HG02571 (cell line): ENCODE measurements around the gene DGKQ.

Experiments used
- ATAC-seq: cut with Tn5 transposase; IDR thresholded peaks from one replicate; pipeline ENCODE4 v1.9.1; 2021; ENCODE audit warnings: mild to moderate bottlenecking, moderate library complexity; ENCODE audit not compliant: unreplicated experiment

The DGKQ gene

DNA sequence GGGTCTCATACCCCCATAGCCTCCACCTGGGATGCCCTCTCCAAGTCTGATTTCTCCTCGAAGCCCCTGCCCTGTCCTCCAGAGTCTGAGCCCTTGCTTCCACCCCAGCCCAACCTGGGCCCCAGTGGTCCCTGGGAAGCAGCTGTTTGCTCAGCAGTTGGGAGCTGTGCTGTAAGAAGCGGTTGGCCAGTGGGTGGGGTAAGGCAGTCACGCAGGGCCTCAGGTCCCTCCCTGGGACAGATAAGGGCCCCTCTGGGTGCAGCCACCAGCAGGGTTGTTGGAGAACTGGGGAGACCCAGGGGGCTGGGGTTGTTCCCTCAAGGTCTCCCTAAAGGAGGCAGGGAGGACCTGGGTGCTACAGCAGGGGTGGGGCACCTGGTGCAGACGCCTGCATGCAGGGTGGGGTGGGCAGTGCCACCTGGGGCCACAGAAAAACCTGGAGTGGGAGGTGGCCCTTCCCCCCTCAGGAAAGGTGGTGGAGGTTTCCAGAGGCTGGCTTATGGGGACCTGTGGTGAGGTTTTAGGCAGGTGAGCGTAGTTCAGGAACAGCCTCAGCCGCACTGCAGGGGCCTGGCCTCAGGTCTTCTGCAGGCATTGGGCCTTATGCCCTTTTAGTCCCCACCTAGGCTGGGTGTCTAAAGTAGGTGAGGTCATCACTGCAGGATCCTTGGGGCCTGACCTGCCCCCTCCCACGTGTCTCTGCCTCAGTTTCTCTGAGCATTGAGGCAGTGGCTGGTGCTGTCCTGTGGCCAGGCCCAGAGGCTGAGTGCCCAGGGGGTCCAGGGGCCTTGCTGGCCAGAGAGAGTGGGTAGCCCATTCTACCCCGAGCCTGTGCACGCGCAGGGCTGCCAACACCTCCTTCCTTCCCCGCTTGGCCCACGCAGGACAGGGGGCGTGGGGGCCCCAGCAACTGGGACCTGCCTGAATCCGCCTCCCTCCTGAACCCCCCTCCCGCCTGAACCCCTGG lies 22.9 kb upstream of the DGKQ start:
- no peak for ATAC-seq

DNA sequence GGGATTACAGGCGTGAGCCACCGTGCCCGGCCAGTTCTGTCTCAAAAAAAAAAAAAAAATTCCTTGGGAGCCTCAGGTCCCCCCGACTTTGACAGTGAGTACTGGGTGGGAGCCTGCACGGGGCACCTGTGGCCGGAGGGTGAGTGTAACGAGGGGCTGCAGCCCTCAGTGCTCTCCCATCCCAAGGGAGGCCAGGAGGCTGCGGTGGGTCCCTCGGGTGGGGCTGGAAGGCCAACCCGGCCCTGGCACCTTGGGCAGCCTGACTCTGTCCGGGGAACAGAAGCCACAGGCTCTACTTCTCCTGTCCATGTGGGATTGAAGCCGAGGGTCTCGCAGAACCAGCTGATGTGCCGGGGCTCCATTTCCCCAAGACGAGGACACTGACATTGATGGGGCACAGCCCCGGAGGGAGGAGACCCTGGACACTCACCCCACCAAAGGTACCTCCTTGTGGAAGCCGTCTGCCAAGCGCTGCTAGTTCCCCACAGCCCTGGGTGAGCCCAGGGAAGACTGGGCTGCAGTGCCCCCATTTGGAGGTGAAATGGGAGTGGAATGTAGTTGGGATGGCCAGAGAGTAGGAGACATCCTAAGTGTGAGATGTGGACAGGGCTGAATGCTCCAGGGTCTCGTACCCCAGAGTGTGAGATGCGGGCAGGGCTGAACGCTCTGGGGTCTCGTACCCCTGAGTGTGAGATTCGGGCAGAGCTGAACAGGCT lies 22.1 kb upstream of the DGKQ start:
- ATAC-seq, result no peak

DNA sequence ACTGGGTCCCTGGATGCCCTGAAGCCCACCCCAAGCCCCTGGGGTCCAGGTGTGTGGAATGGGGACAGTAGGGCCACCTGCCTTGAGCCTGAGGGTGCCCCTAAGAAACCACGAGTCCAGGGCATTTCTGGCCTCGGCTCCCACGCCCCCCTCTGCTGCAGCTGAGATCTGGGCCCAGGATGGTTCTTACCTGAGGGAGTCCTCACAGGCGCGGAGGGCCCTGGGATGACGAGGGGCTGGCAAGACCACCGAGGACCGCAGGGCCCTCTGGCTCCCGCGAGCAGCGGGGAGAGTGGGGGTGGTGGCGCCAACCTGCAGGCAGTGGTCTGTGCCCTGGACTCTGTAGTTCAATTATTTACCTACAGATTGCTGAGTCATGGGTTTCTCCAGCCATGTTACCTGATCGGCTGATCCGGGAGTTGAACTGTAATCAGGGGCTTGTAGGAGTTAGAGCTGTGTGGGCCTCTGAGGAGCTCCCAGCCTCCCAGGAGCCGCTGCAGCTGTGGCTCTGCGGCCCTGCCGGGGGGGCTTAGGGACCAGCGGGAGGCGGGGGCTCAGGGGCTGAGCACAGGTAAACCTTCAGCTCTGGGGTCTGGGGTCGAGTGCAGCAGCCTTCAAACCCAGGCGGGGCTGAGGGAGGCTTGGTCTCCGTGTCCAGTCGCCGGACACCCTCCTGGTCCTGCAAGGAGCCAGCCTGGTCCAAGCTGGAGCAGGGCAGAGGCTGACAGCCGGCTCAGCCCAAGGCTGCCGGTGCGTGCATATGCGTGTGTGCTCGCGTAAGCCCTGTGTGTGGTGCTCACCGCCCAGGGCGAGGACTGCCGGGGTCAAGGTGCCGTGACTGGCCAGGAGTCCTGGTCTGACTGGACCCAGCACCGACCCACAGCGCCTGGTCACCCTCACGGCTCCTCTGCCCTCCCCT lies 20.0 kb upstream of the DGKQ start, which contains the start of gene SLC26A1:
SLC26A1 (minus strand) TSS at position 294 of the 919 bp plus-strand sequence. CDS start 1,701 bp downstream, outside the sequence.
- no peak for ATAC-seq

DNA sequence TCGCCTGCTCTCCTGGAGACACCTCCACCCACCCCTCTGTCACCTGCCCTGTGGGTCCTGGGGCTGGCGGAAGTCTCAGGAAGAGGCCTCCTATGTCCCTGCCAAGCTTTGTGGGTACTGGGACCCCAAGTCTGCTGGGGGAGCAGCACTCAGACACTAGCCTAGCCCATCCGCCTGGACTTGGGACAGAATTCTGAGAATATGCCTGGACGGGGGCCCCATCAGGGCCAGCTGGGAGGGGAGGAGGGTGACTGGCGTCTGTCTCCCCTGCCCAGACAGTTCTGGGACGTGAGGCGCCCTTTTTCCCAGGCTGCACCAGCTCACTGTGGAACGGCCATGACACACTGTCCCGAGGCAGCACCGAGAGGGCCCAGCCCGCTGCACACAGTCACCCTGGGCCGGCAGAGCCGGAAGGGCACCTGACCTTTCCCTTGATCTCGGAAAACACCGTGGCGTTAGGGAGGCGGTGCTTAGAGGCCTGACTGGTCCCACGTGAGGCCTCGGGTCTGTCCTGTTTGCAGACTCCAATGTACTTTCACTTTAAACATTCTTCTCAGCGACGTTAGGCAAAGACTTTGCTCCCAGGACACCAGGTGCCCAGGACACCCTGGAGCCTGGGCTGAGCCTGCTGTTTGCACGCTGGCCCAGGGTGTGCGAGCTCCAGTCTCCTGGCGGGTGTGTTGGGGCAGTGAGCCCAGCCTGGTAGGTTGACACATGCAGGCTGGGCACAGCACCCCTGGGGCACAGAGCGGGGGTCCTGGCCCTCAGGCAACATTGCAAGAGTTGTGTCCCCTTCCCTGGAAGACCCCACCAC lies 19.1 kb upstream of the DGKQ start:
- no peak for ATAC-seq

DNA sequence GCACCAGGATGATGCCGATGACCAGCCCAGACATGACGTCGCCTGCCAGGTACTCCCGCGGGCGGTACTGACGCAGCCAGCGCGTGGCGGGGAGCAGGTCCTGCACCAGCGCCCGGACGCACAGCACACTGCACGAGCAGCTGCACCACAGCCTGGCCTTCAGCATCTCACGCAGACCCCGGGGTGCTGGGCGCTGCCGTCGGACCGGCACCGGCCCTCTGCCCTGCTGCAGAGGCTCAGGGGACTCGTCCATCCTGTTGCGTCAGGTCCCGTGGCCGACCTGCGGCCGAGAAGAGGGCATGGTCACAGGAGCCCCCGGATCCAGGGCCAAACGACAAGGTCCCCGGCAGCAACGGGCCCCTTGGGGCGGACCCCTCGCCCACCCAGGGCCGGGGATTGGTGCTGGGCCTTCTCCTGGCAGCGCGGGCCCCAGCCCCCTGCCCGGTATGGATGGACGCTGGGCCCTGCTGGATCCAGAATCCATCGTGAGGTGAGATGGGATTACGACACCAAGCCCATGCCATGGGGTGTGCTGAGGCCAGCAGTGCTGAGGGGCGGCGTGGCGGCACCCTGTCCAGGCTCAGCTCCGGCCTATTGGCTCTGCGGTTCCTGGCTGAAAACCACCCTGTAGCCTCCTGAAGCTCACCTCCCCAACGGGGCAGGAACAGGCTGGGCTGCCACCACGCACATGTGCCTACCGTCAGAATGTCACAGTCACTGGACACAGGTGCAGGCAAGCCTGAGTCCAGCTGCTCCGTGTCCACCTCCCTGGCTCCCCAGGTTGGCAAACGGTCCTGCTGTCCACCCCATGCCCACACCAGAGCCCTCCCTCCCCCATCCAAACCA lies 18.3 kb upstream of the DGKQ start:
- ATAC-seq, result no peak

DNA sequence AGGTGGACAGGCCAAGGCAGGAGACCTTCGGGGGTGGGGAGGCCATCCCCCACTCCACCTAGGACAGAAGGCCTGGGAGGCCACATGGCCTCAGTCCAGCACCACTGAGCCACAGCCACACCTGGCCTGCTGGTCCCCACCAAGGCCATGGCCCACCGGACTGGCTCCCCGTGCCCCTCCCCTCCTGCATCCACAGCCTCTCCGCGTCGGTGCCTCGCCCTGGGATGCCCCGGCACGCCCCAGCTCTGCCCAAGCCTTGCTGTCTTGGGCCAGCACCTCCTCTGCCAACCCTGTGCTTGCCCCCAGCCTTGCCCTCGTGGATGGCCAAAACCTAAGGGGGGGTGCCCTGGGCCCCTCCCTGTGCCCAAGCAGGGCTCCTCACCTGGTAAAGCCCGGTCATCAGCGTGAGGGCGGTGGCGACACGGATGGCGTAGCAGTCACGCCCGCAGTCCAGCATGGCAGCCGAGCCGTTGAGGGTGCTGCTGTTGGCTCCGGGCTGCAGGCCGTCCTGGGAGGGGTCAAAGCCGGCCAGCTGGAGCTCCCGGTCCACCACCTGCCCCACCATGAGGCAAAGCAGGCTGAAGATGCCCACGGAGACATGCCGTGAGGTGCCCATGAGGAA lies 17.5 kb upstream of the DGKQ start:
- ATAC-seq, result no peak

DNA sequence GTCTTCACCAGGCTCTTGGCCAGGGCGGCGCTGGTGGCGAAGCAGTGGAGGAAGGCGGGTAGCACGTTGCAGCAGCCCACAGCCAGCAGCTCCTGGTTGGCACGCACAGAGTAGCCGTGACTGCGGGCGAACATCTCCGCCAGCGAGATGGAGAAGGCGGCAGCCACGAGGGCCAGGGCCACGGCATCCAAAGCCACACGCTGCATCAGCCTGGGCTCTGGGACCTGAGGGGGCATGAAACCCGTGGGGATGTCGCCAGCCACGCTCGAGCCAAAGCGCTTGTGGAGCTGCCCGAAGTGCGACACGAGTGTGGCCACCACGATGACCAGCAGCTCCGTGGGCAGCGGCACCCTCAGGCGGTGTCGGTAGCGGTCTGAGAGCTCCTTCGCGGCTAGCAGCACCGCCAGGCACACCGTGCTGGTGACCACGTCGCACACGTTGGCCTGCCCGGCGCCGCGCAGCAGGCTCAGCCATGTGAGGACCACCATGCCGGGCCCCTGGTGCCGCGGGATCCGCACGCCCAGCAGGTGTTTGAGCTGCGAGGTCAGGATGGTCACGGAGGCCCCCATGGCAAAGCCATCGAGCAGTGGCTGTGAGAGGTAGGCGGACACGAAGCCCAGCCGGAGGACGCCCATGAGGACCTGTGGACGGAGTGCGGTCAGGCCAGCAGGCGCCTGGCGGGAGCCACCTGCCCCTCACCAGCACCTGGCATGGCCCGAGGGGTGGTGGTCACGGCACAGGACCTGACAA lies 16.5 kb upstream of the DGKQ start:
- no peak for ATAC-seq

DNA sequence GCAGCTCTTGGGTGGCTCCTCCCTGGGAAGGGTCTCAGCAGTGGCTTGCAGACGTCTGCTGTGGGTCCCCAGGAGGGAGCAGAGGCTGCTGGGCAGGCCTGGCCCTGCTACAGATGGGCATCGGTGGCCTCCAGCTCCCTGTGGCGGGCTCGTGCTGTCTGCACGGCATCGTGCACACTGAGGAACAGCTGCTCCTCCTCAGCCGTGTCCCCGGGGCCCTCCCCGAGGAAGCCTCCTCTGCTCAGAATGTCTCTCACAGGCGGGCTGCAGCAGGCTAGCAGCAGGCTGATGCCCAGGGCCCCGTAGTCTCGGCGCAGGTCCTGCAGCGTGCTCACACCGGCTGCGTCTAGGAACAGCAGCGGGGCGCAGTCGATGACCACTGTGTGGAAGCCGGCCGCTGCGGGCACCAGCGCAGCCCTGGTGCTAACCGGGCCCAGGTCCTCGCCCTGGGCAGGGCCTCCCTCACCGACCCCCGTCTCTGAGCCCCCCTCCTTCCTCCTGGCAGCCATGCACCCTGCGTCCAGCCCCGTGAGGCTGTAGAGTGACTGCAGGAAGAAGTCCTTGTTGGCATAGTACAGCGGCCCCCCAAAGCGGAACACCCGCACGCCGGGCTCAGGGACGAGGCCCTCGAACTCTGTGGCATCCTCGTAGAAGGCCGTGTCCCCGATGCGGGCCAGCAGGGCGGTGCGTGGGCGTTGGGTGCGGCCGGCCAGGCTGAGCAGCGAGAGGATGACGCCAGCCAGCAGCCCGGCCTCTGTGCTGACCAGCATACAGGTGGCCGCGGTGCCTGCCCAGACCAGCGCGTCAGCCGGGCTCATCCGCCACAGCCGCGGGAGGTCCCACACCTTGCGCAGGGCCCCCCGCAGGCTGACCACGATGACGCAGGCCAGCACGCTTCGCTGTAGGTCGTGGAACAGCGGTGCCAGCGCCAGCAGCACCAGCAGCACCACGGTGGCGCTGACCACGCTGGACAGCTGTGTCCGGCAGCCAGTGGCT lies 15.7 kb upstream of the DGKQ start:
- no peak for ATAC-seq

DNA sequence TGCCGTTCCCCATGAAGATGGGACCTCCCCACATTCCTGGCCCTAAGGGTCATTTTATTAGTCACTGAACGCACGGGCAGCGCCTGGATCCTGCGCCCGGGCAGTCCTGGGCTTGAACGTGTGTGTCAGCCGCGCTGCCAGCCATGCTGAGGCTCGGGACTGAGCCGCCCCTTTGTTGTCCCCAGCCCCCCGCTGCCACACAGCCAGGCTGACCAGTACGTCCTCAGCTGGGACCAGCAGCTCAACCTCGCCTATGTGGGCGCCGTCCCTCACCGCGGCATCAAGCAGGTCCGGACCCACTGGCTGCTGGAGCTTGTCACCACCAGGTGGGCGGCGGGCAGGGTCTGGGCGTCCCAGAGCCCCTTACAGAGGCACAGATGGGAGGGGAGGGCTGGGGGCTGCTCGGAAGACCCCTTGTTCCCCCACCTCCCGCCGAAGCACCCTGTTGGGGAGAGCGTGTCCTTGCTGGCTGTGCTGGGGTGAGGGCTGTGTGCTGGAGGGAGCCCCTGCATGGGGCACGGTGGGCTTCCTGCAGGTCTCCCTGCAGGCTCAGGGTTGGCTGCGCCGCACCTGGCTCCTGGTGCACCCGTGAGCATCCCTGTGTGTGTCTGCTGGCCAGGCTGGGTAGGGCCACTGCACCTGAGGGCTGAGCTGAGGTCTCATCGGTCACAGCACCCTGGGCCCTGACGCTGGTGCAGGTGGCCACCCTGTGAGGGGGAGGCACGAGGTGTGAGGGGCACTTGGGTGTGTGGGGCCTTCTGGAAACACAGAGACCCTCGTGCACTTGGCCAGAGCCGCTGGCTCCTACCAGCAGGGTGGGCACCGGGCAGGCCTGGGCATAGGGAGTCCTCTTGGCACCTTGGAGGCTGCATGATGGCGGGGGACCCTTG lies 14.5 kb upstream of the DGKQ start:
- ATAC-seq, result no peak

DNA sequence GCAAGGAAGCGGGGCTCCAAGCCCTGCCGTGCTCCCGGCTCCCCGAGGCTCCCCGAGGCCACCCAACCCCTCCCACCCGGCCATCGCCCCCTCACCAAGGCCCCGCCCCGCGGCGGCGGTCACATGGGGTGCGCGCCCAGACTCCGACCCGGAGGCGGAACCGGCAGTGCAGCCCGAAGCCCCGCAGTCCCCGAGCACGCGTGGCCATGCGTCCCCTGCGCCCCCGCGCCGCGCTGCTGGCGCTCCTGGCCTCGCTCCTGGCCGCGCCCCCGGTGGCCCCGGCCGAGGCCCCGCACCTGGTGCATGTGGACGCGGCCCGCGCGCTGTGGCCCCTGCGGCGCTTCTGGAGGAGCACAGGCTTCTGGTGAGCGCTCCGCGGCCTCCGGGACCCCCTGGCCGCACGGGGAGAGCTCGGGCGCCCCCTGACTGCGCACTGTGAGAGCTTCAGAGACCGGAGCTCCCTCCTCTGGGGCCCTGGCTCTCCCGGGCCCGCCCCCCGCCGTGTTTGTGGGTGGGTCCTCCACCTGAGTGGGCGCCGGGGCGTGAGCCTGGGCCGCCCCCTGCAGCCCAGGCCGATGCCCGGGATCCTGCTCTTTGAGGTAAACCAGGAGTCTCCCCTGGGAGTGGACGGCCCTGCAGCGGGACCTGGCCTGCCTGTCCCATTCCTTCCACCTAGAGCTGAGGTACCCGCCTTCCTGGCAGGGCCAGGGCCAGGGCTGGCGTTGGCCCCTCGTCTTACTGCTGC lies 13.7 kb upstream of the DGKQ start, which contains the start of gene IDUA:
IDUA (plus strand) TSS at position 166 of the 745 bp plus-strand sequence; CDS start at position 207, 41 bp downstream.
- ATAC-seq, result peak; percentile 63

DNA sequence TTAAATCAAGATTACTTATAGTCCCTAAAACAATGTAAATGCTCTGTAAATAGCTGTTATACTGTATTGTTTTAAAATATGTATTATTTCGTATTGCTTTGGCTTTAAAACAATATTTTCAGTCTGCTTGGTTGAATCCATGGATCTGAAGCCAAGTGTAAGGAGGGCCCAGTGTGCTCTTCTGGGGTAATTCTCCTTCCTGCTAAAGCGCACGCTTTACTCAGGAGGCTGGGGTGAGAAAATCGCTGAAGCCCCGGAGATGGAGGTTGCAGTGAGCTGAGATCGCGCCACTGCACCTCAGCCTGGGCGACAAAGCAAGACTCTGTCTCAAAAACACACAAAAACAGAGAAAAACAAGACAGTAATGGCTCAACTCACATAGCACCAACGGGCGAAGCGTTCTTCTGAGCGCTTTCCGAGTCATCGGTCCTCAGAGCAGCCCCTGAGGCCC lies 13.1 kb upstream of the DGKQ start:
- ATAC-seq, result peak; percentile 18

DNA sequence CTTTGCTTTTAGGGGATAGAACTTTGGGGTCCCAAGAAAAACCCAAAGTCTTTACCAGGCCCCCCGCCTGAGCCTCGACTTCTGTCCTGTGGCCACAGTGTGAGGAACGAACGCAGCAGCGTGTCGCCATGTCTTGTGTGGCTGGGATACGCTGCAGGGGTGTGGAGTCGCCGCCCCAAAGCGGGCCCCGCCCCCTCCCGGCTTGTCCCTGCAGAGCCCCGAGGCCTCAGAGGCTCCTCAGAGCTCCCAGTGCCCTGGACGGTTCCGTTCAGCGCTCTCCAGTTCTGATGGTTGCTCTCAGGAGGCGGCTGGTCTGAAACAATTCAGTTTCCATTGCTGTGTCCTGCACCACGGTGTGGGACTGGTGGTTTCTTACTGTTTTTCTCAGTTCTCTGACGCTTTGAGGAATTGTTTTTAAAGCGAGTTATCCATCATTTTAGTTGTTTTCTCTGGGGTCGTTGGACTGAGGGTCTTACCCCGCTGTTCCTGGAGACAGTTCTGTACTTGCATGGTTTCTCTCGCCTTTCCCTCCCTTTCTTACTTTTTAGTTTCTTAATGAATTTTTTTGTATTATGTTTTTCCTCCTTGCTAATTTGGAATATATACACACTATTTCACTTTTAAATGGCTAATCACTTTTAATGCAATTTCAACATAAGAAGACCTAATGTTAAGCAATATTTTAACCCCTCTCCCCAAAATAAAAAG lies 11.9 kb upstream of the DGKQ start:
- no peak for ATAC-seq

DNA sequence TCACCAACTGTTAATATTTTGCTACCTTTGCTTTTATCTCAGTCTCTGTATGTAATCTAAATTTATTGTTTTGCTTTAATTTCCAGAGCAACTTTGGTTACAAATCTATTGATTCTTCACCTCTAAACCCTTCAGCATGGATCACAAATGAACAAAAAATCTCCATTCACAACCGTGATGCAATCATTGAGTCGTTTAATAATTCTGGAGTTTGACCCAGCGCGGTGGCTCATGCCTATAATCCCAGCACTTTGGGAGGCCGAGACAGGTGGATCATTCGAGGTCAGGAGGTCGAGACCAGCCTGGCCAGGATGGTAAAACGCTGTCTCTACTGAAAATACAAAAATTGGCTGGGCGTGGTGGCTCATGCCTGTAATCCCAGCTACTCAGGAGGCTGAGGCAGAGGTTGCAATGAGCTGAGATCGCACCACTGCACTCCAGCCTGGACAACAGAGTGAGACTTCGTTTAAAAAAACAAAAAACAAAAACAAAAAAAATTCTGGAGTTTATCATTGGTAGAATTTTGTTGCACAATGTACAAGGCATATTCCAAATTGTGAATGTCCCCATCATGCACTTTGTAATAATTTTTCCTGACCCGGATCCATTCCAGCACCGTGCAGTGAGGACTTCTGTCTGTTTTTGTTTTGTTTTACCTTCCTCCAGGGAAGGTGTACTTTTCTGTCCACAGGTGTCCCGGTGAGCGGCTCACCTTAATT lies 11.1 kb upstream of the DGKQ start:
- ATAC-seq, result no peak

DNA sequence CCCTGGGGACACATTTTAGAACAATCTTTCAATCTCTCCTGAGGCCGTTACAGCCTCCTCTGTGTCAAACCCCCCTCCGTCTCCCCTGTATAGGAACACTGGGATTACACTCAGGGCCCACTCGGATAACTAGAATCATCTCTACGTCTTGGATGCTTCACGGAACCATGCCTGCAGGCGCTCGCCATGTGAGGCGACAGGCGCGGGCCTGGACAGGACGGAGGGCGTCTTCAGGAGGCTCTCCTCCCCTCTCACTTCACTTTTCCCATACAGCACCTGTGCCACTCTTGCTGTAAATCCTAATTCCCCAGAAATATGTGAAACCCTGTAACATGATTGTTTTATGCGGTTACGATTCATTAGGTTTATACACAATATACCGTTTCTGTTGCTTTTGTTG lies 9.4 kb upstream of the DGKQ start:
- no peak for ATAC-seq
